NOMO-1 (cell line): Measurements from ENCODE around the gene NCR2.
A peak's percentile ranks its signal among the peaks of the same experiment; 100 is the strongest.

Experiments
- DNase-seq, 2 experiments: peaks; one replicate each; lab custom pipeline; 2025; ENCODE audit not compliant: unreplicated experiment in 2 of 2; lab: John Stamatoyannopoulos, UW

The NCR2 gene

DNA sequence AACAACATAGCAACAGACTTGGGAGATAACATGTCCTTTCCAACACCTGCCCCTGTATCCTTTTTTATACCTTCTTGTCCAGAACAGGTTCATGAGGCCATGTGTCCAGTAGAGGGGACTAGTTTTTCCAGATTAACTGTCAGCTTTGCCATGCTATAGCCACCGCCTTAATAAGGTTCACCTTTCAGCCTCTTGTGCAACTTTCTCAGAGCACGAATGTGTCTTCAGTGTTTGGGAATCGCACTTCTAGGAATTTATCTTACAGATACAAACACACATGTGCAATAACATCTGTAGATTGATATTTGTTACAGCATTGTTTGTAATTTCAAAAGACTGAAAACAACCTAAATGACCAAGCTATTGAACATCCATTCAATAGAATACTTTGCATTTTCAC, 21.4 kb downstream of the NCR2 start:
- no peak for DNase-seq

- DNase-seq = no peak
These were observed 23.1 kb downstream of the NCR2 start for GRCh38 chr6:41358503-41358902.

- no peak for DNase-seq
These were observed 24.4 kb downstream of the NCR2 start for GRCh38 chr6:41359617-41360313.

GRCh38 chr6:41360314-41360685, 24.9 kb downstream of the NCR2 start:
- DNase-seq = no peak

GRCh38 chr6:41366150-41366549, 30.7 kb downstream of the NCR2 start:
- DNase-seq = no peak

GRCh38 chr6:41367061-41367460, 31.7 kb downstream of the NCR2 start:
- no peak for DNase-seq

GRCh38 chr6:41367700-41368099, 32.3 kb downstream of the NCR2 start:
- peak in 1 of 2 experiments; percentile 12 for DNase-seq

GRCh38 chr6:41370488-41371111, 35.2 kb downstream of the NCR2 start:
- DNase-seq = no peak

GRCh38 chr6:41371461-41371991, 36.1 kb downstream of the NCR2 start:
- peak; percentile 37 to 42 for DNase-seq

DNA sequence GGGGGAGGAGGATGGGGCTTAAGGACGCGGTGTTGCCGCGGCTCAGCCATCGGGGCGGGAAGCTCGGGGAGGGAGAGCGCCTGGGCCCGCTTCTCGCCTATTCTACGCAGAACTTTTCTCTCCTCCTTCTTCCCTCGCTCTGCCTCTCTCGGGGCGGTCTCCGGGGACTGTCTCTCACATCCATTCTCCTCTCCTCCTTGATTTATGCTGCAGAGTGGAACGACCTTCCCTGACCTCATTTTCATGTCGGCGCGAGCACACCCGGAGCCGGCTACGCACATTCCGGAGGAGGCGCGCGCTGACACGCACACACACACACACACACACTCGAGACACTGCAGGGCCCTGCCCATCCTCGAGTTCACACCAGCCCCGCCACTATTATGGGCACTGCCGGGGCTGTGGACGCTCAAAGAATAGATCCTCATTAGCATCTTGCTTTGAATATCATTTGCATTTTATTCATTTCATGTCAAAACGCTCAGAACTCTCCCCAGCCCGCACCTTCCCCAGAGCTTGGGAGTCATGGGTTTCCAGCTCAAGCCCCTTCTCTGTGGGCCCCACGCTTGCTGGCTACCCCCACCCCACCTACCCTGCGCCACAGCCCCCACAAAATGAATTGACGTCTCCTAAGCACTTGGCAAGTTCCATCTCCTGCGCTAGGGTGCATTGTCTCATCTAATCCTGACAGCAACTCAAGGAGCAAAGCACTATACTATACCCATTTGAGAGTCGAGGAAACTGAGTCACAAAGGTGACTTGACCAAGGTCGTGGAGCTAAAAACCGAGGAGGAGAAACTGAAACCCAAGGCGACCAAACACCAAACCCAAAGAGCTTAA, 36.8 kb downstream of the NCR2 start:
- no peak for DNase-seq

GRCh38 chr6:41372832-41373626, 37.6 kb downstream of the NCR2 start:
- no peak for DNase-seq

GRCh38 chr6:41373627-41373918, 38.2 kb downstream of the NCR2 start:
- DNase-seq = no peak

GRCh38 chr6:41373919-41374617, 38.7 kb downstream of the NCR2 start:
- DNase-seq = no peak

DNA sequence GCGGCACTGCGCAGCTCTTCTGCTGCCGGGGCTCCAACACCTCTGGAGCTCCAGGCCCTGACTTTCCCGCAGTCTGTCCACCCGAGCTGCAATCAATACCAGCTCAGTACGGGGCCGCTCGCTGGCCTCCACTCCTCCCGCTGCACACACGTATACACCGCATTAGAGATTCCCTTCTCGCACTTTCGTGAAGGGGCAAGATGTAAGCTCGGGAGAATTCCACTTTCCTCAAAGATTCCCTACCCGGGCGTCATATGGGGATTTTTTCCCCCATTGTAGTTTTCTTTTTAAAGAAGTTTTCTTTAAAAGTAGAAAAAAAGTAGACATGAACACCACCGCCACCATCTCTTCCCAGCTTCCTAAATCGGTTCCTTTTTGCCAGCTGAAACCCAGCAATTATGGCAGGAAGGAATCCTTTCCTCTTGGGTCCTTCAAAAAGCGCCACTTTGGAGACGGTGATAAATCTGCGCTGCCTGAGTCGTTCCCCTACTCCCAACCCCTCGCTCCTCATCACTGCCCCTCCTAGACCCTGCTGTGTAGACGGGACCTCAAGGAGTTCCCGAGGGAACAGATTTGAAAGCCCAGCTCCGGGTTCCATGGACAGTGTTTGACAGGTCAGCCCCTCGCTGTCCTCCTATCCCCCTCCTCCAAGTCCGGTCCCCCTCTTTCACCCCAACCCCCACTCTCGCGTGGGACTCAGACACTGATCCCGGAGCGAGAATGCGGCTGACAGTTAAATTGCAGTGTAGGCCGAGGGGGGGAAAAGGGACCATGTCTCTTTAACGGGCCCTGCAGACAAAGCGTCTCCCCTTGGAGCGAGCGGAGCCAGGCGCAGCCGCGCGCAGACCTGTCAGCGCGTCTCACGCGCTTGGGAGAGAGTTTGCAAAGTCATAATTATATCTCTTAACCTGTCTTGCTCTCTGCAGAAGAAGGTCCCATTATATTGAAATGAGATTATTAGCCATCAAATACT, 39.5 kb downstream of the NCR2 start:
- no peak for DNase-seq

DNA sequence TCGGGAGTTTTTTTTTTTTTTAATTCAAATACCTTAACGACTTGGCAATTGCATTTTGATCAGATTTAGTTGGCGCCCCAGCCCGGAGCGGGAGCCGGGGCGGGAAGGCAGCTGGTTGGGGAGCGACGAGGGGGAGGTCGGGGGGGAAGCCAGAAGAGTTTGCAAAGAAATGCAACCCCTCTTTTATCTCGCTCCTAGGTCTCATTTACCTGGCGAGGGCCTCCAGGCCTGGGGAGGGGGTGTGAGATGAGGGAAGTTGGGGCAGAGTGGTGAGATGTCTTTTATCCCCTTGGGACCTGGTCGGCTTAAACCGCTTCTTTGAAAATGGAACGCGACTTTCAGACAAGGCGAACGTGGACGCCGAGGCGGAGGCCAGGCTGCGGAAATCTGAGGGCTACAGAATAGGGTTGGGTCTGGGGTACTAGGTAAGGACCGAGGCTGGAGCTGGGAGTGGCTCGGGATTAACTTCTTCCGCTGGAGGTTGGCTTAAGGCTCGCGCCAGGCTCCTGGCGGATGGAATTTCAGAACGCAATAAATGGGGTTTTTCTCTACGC, 40.3 kb downstream of the NCR2 start:
- no peak for DNase-seq

DNA sequence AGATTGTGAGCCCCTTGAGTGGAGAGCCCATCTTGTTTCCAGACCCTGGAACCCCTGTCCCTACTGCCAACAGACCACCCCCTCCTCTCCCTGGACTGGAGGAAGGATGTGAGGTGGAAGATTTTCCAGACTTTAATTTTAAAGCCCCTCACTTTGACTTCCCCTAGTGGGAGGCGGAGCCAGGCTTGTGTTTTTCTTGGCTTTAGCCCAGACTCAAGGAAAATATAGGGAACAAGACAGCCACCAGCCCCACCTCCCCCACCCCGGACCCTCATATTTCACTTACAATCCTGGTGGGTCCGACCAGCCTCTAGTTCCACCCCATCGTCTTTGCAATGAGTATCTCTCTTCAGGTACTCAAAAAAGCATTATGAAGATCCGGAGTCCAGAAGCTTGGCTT, 40.8 kb downstream of the NCR2 start:
- DNase-seq = no peak

DNA sequence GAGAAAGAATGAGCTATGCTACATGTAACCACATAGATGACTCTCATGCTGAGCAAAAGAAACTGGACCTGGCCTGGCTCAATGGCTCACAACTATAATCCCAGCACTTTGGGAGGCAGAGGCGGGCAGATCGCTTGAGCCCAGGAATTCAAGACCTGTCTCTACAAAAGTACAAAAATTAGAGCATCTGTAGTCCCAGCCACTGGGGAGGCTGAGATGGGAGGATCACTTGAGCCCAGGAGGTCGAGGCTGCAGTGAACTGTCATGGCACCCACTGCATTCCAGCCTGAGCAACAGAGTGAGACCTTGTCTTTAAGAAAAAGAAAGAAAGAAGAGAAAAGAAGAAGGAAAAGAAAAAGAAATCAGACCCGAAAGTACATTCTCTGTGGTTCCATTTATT, 41.7 kb downstream of the NCR2 start:
- DNase-seq = no peak

DNA sequence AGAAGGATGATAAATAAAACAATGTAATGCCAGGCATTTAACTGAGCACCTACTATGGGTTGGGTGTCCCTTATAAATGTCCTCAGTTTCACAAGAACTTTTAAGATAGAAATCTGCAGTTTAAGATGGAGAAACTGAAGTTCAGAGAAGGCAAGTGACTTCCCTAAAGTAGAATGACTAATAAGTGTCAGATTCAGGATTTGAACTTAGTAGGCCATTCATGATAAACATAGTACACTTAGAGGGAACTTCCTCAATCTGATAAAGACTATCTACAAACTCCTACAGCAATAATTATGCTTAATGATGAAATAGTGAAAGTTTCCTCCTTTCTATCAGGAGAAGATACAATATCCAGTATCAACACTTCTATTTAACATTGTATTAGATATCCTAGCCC, 43.9 kb downstream of the NCR2 start:
- DNase-seq = peak; percentile 28 to 95

GRCh38 chr6:41386594-41386993, 51.2 kb downstream of the NCR2 start:
- no peak for DNase-seq
